ENCODE data around the gene CALR3.
"Not testable (repeated sequence)": the region's sequence is repeated elsewhere in the genome, so short reads cannot be mapped to it uniquely, and the experiment has no call there.

Gene CALR3

DNA sequence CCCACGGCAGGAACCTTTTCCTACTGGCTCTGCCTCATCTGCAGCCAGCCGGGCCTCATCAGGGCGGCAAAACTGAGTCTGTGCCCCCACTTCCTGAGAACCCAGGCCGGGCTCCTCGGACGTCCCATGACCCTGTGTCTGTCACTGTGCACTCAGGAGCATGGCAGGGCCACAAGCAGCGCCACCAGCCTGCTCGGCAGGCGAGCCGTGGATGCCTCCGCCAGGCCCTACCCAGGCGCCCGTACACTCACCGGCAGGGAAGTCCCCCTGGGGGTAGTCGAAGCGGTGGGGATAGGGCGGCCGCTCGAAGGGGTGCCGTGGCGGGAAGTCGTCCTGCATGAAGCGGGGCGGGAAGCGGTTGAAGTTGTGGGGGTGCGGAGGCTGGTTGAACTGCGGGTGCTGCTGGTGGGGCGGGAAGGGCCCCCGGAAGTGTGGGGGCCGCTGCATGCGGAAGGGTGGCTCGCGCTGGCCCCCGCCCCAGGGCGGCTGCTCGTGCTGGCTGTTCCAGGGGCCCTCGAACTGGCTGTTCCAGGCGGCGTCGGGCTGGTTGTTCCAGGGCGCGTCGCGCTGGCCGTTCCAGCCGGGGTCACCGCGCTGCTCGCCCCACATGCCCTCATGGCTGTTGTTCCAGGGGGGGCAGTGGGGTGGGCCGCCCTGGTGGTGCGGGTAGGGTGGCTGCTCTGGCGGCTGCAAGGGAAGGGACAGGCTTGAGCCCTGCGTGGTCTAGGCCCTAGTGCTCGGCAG lies 29.2 kb upstream of the CALR3 start:
- DNase-seq (ENCODE audit: low spot score) = no peak

DNA sequence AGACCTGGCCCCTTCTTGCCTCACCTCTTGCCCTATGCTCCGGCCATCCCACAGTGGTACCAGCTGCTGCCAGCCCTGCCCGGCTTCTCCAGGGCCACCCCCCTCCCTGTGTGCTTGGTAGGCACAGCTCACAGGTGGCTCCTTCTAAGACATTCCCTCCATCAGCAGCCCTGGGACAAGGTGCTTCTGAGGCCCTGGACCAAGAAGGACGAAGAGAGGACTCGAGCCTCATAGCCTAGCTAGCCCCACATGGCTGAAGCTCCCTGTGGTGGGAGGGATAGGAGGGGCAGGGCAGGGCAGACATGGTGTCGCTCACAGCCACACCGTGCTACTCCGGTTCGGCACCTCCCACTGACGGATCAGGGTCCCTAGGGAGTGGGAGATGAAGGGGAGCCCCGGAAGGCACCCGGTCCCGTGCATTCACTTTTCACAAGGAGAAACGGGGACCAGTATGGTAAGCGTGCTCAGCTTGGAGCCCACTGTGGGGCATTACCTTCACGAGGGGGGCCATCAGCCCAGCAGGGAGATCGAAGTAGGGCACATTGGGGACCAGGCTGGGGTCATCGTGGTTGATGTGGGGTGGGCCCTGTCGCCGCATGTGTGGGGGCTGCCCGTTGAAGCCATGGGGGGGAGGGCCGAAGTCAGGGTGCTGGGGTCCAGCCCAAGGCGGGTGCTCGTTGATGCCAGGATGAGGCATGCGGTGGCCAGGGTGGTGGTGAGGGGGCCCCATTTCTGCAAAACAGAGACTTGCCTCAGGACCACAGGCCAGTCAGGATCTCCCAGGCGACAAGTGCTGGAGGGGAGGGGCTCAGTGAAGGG lies 26.8 kb upstream of the CALR3 start:
- no peak for DNase-seq (ENCODE audit: low spot score)

DNA sequence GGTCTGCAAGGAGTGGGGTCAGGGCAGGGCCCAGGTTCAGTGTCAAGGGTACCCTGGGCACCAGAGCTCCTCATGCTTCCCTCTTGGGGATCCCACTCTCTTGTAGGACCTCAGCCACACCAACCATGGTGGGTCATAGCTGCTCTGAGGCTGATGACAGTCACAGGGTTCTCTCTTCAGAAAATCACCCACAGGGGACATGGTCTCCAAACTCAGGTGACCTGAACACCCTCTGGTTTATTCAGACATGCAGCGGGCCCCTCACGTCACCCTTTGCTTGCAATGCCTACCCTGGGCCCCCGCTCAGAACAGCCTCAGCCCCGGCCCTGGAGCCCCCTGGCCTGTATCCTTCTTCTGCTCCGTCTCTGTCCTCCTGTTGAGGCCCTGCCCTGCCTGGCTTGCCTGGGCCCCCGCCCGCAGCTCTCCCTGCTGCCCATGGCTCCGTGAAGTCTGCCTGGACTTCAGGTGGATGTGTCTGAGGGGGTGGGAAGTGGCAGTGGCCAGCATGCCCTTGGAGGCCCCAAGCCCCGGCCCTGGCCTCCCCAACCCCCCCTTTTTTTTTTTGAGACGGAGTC lies 25.8 kb upstream of the CALR3 start:
- DNase-seq (ENCODE audit: low spot score) = no peak

DNA sequence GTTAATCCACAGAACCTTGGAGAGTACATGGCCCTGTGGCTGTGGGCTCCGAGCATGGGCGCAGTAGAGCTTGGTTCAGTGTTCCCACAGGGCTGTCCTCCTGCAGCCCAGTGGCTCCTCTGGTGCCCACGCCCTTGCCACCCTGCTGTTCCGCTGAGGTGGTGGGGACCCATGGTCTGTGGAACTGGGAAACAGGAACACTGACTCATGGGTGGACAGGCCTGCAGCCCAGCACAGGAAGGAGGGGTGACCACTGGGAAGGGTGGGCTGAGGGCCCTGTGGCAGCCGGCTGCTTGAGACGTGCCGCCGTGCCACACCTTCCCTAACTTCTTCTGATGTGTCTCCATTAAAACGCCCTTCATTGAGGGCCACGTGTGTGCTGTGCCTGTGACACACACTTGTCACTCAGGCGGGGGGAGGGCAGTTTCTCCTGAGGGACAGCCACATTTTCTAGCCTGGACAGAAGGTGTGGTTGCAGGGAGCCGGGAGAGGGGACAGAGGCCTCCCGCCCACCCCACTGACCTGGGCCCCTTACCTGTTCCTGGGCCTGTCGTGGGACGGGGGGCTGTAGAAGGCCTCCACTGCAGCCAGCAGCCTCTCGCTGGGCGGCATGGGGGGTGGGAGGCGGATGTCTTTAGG lies 25.1 kb upstream of the CALR3 start:
- no peak for DNase-seq (ENCODE audit: low spot score)

DNA sequence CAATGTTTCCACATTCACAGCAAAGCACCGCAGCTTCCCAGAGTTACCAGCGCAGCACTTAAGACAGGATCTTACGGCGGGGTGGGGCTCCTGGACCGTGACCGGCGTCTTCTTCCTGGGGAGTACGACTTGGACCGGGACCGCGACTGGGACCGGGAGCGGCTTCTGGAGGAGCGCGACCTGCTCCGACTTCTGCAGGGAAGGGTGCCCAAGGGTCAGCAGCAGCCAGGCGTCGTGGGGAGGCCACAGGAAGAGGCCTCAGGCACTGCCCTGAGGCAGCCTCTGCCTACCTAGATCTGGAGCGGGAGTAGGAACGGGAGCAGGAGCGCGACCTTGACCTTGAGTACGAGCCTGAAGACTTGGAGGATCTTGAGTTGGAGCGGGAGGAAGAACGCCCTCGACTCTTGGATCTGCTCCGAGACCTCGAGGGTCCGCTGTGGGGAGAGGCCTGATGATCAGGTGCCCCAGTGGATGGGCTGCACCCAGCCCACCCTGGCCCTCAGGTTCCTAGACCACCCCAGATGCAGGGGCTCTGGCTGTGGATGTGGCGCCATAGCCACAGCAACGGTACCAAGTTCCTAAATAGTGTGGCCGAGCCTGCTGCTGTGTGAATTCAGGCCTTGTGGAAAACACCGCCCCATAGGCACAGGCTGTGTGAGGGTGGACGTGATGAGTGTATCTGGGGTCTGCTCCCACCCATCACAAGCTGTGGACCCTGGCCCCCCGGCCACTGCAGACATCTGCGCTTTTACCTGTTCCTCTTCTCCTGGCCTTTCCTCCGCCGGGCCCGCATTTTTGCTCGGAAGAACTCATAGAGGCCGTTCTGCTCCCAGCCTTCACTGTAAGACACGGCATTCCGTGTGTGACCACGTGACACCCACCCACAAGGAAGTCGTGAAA lies 24.4 kb upstream of the CALR3 start:
- DNase-seq (ENCODE audit: low spot score) = no peak

DNA sequence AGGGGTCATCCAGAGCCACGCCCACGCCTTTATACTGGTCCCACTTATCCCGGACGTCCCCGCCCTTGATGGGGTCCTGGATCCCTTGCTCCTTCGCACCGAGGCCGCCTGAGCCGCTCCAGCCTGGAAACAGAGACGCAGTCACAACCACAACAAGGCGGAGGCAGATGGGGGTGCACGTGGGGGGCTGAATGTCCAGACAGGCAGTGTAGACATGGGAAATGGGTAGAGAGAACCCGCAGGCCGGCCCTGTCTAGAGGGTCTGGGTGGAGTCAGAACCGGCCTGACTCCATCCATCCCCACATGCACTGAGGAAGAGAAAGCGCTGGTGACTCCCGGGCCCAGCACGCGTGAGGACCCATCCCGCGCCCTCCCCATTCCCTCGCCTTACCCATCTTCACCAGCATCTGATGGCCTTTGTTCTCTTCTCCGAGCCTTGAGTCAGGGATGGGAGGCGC lies 23.3 kb upstream of the CALR3 start:
- no peak for DNase-seq (ENCODE audit: low spot score)

DNA sequence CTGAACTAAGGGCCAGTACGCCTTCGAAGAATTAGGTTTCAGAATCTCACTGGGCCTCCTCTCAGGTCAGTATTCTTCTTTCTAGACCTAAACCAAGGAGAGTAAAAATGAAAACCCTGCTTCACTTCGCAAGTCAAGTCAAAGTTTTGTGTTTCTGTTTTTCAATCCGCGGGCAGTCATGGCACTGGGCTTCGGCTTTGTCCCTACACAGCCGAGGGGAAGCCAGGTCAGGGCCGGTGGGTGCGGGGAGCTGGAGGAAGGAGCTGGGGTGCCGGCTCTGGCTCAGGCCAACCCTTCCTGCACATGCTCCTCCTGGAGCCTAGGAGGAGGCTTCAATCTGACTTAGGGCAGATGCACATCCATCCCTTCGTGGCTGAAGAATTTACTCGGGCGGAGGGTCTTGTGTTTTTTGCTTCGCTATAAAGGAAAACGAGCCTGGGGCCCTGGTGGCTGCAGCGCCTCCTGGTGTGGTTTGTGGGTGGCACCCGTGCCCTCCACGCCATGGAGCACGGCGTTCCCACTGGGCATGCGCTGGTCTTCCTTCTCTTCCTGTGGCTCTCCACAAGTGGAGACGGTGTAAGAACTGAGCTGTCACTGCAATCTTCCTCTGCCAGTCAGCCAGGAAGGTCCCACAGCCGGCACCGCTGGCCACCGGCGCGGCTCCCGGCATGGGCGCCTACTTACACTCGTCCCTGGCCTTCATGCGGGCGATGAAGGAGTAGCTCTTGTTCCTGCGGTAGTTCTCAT lies 22.7 kb upstream of the CALR3 start:
- DNase-seq (ENCODE audit: low spot score) = no peak

DNA sequence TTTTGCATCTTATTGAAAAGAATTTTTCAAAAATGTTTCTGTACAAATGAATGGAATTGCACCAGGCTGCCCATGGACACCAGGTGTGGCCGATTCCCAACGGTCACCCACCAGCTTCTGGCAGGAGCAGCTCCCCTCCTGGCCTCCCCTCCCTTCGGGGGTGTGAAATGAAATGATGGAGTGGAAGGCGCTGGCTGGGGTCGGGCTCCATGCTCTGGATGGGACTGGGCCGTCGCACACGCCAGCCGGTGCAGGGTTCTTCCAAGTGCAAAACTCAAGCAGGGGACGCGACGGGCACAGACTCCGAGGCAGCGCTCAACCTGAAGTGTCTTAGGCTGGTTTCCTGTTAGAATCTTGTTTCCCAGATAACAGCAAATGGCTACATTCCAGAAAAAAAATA lies 22.1 kb upstream of the CALR3 start:
- no peak for DNase-seq (ENCODE audit: low spot score)

DNA sequence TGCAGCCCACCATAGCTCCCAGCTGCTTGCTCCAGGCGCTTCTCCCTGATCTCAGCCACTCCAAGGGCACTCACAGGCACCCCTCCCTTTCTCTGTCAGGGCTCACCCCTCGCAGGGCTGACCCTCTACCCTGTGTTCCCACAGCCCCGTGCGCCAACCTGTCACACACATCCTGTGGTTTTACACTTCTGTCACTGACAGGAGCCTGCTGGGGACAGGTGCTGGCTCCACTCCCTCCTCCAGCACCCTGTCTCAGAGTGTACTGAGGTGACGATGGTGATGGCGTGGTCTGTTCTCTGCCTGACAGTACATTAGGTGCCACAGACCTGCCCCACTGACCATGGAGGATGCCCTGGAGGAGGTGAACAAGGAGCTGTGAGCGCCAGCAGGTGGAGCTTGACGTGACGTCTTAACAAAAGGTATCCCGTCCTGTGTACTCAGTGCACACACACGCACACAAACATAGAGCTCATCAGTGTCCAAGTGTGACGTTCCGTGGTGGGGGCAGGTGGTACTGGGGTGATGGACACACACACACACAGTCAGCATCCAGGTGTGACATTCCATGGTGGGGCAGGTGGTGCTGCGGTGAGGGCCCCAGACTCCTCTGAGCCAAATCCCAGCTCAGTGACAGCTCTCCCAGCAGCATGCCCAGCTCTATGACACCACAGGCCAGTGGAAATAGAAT lies 21.1 kb upstream of the CALR3 start:
- DNase-seq (ENCODE audit: low spot score) = no peak

DNA sequence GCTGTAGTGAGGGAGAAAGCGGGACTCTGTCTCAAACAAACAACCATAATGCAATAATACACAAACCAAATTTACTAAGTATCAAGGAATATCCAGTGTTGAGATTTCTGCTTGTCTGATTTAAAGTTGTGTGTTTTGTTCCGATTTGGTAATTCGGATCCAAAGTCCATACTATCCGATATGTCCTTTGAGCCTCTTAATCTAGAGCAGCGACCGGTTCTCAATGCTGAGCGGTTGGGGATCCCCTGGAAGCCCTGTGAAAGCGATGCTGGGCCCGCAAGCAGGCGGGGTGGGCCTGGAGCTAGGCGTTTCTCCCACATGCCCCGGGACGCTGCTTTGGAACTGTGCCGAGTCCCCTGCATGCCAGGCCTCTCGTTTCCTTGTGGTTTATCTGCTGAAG lies 20.4 kb upstream of the CALR3 start:
- no peak for DNase-seq (ENCODE audit: low spot score)

DNA sequence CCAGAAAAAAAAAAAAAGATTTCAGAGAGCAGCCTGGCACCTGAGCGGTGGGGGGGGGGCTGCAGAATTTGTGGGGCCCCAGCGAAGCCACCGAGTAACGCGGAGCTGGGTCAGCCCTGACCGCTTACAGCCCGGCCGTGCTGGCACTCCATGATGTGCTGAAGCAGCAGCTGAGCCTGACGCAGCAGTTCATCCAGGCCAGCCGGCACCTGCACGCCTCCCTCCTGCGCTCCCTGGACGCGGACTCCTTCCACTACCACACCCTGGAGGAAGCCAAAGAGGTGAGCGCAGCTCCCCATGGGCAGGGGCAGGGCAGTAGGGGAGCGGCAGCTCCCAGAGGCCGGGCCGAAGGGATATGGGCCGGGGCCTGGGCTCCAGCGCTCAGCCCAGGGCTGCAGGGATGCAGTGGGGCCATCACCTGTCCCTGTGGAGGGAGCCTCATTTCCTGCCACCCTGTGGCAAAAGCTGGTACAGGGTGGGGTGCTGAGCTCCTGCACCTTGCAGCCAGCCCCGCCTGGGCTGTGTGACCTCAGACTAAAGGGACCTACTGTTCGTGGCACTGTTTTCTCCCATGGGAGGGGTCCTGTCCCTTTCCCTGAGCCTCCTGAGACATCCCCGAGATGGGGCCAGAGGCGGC lies 18.5 kb upstream of the CALR3 start:
- DNase-seq (ENCODE audit: low spot score) = no peak

DNA sequence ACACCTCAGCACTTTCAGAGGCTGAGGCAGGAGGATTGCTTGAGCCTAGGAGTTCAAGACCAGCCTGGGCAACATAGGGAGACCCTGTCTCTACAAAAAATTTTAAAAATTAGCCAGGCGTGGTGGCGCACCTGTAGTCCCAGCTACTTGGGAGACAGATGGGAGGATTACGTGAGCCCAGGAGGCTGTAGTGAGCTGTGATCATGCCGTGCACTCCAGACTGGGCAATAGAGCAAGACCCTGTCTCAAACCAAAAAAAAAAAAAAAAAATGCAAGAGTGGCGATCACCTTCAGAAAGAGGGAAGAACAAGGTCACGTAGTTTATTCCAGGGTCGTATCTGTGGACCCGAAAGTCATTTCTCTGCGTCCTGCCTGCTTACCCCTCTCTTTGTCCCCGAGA lies 16.6 kb upstream of the CALR3 start:
- DNase-seq (ENCODE audit: low spot score) = not testable (repeated sequence)

DNA sequence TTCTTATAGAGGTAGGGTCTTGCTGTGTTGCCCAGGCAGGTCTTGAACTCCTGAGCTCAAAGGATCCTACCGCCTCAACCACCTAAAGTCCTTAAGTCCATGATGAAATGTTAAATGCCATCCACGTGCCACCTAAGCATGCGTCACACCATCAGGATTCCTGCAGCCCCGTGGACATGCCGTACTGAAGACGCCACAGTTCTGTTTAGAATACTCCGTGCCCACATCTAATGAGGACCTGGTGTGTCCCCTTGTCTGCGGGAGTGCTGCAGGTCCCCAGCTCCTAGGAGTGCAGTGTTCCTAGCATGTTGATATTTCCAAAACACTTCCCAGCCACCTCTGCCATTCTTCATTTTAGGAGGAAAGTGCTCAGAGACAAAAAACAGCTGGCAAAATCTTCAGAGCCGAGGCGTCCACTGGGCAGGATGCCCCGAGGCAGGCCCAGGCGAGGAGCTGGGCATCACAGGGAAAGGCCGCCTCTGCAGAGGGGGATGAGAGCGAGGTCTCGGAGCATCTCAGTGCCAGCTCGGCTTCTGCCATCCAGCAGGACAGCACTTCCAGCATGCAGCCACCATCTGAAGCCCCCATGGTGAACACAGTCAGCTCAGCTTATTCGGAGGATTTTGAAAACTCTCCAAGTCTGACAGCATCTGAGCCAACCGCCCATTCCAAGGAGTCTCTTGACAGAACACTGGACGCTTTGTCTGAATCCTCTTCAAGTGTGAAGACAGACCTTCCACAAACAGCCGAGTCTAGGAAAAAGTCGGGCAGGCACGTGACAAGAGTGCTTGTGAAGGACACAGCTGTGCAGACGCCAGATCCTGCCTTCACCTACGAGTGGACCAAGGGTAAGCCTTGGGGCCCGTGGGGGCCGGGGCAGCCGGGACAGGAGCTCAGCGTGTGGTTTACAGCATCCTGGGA lies 13.4 kb upstream of the CALR3 start:
- no peak for DNase-seq (ENCODE audit: low spot score)

DNA sequence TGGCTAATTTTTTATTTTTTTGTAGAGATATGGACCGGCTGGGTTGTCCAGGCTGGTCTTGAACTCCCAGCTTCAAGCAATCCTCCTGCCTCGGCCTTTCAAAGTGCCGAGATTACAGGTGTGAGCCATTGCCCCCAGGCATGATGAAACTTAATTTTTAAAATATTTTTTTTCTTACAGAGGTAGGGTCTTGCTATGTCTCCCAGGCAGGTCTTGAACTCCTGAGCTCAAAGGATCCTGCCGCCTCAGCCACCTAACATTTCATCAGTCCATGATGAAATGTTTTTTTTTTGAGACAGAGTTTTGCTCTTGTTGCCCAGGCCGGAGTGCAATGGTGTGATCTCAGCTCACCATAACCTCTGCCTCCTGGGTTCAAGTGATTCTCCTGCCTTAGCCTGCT lies 12.6 kb upstream of the CALR3 start:
- DNase-seq (ENCODE audit: low spot score) = no peak

DNA sequence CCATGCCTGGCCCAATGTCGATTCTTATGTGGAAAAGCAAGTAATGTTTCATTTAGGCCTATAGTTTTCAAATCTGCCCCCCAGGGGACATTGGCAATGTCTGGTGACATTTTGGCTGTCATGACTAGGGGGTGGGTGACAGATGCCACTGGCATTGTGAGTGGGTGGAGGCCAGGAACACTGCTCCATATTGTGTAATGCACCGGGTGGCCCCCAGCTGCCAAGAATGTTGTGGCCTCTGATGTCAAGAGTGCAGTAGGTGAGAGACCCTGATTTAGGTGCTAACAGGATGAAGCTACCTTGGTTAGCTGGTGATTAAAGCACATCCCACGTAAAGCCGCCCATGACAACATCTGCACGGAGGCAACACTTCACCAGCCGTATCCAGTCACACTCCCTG lies 11.0 kb upstream of the CALR3 start:
- DNase-seq (ENCODE audit: low spot score) = no peak

DNA sequence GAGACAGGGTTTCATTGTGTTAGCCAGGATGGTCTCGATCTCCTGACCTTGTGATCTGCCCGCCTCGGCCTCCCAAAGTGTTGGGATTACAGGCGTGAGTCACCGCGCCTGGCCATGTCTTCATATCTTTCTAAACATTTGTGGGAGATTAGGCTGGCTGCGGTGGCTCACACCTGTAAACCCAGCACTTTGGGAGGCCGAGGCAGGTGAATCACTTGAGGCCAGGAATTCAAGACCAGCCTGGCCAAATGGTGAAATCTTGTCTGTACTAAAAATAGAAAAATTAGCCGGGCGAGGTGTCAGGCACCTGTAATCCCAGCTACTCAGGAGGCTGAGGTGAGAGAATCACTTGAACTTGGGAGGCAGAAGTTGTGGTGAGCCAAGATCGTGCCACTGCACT lies 10.2 kb upstream of the CALR3 start:
- not testable (repeated sequence) for DNase-seq (ENCODE audit: low spot score)

DNA sequence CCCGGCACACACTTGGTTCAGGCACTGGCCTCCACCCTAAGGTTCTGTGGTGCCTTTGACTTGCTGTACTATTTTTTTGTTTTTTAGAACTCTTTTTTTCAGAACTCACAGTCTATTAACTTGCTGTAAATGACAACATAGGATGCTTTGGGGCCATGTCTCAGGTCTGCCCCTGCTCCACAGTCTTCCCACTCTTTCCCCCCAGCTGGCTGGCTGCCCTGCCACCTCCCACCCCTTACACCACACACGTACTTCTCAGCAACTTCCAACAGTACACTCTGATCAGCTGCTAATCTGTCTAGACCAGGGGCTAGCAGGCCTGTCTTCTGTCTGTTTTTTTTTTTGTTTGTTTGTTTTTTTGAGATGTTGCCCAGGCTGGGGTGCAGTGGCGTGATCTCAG lies 8.3 kb upstream of the CALR3 start:
- DNase-seq (ENCODE audit: low spot score) = no peak

DNA sequence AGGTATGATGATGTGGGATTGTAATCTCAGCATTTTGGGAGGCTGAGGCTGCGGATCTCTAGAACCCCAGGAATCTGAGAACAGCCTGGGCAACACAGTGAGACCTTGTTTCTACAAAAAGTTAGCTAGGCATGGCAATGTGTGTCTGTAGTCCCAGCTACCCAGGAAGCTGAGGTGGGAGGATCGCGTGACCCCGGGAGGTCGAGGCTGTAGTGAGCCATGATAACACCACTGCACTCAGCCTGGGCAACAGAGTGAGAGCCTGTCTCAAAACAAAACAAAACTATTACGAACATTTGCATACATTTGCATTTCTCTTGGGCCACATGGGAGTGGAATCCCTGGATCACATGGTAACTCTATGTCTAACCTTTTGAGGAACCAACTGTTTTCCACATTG lies 1.9 kb upstream of the CALR3 start:
- DNase-seq (ENCODE audit: low spot score) = no peak

DNA sequence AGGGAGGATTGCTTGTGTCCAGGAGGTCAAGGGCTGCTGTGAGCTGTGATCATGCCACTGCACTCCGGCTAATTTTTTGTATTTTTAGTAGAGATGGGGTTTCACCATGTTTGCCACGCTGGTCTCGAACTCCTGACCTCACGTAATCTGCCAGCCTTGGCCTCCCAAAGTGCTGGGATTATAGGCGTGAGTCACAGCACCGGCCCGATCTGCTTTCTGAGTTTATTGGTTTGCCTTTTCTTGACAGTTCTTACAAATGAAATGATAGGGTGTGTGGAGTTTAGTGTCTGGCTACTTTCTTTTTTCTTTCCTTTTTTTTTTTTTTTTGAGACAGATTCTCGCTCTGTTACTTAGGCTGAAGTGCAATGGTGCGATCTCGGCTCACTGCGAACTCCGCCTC lies 1.1 kb upstream of the CALR3 start:
- no peak for DNase-seq (ENCODE audit: low spot score)

All from GM03348 (cell line).